ENCODE results near the gene AP5B1. TPM values are rescaled to one million over a fixed set of nuclear protein-coding genes. Genes with fewer than 3 reads are reported as not detected.

Gene AP5B1
- total and polyA plus RNA-seq, 8 donors, result 2.9 to 39.0 (median 3.8) TPM

DNA sequence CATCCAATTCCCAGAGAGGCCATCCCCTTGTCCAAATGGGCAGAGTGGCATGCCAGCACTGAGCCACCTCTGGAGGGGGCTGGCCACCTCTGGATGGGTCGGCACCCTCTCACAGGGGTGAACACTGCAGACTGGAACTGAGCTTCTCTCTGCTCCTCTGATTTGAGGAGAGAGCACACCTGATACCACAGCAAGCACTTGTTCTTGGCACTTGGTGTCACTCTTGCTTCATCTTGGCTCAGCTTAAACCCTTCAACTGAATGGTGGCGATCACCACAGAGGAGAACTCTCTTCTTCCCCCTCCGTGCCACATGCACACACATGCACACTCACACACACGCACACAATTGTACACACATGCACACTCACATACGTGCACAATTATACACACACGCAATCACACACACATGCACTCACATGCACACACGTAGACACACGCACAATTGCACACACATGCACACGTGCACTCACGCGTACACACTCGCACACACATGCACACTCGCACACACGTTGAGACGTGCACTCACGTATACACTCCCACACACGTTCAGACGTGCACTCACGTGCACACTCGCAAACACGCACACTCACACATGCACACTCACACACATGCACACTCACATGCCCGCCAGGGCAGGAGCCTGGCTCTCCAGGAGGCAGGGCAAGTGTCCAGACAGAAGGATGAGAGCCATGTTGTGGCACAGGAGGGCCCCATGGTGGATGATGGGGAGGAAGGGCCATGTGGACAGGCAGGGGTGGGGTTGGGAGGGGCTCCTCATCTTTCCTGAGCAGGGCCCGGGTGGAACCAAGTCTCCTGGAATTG is 29.5 kb upstream of the AP5B1 start:
- Histone ChIP-seq H3K27me3 (peaks cover 0 to 24% of the 10 kb centered on the region in 2 donors), H3K4me1 (peaks cover 0 to 24% of the 10 kb centered on the region in 2 donors), H3K9me3 (no peaks in the 10 kb centered on the region), H3K4me3 (no peak overlapping the region), H3K27ac (no peak overlapping the region), H3K36me3 (no peaks in the 10 kb centered on the region)
- ATAC-seq (peak; percentile 10), DNase-seq (peak in 1 of 4 donors; percentile 59)
- intact Hi-C loops (cut with DNase I), result no loop called here
- TF ChIP-seq, protein P1, sequence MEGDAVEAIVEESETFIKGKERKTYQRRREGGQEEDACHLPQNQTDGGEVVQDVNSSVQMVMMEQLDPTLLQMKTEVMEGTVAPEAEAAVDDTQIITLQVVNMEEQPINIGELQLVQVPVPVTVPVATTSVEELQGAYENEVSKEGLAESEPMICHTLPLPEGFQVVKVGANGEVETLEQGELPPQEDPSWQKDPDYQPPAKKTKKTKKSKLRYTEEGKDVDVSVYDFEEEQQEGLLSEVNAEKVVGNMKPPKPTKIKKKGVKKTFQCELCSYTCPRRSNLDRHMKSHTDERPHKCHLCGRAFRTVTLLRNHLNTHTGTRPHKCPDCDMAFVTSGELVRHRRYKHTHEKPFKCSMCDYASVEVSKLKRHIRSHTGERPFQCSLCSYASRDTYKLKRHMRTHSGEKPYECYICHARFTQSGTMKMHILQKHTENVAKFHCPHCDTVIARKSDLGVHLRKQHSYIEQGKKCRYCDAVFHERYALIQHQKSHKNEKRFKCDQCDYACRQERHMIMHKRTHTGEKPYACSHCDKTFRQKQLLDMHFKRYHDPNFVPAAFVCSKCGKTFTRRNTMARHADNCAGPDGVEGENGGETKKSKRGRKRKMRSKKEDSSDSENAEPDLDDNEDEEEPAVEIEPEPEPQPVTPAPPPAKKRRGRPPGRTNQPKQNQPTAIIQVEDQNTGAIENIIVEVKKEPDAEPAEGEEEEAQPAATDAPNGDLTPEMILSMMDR (IDR thresholded peaks at IDR 0.05), result no peak

DNA sequence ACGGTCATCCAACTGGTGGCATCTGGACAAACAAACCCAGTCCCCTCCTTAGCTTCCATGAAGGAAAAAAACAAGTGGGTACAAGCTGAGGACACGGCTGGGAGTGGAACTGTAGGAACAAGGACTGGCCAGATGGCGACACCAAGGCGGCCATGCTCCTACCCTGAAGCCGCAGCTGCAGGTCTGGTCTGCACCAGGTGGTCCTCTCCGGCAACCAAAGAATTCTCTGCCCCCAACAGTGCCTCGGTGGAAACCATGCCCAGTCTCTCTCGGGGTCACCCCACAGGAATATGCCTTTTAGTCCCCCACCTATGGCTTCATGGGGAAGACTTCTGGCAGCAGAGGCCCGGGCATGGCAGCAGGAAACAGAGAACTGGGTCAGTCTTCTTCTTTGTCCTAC is 28.7 kb upstream of the AP5B1 start:
- peaks cover 0 to 31% of the 10 kb centered on the region in 2 donors for H3K27me3 ChIP-seq
- no peaks in the 10 kb centered on the region for H3K9me3 ChIP-seq
- no peak overlapping the region for H3K27ac ChIP-seq
- H3K36me3 ChIP-seq, result no peaks in the 10 kb centered on the region
- DNase-seq (peak in 1 of 4 donors; percentile 54), ATAC-seq (no peak)
- intact Hi-C loops (cut with DNase I), result no loop called here
- H3K4me1 ChIP-seq, result peaks cover 0 to 23% of the 10 kb centered on the region in 2 donors
- no peak overlapping the region for H3K4me3 ChIP-seq
- TF ChIP-seq, protein P1 (IDR thresholded peaks at IDR 0.05), result no peak

DNA sequence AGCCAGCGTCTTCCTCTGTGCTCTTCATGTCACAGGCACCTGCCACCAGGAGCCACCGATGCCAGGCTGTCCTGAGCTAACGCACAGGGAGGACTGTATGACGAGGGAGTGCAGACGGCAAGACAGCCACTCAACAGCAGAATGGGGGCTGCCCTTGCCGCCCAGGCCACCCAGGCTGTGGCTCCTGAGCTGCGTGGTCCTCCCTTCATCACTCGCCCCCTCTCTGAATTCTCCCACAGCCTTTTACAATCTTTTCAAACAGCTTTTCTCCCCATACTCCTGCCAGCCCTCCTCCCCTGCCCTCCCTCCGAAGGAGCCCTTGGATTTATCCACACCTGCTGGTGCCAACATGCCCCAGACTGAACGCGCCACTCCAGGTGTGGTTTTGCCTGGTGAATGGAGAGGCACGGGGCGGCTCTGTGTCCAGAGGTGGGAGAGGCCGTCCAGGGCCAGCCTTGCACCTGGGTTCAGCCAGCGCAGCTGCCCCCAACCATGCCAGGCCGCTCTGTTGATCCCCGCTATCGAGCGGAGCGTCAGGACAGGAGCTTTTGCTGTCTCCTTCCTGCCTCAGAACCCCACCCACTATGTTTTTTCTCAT is 28.1 kb upstream of the AP5B1 start:
- ATAC-seq (no peak), DNase-seq (peak in 1 of 4 donors; percentile 65)
- Histone ChIP-seq H3K27ac (no peak overlapping the region), H3K9me3 (no peaks in the 10 kb centered on the region), H3K4me3 (no peak overlapping the region), H3K27me3 (peaks cover 5 to 38% of the 10 kb centered on the region in 2 donors), H3K36me3 (no peaks in the 10 kb centered on the region), H3K4me1 (peaks cover 0 to 17% of the 10 kb centered on the region in 2 donors)
- TF ChIP-seq, protein P1 (IDR thresholded peaks at IDR 0.05), result no peak
- intact Hi-C loops (cut with DNase I), result no loop called here

DNA sequence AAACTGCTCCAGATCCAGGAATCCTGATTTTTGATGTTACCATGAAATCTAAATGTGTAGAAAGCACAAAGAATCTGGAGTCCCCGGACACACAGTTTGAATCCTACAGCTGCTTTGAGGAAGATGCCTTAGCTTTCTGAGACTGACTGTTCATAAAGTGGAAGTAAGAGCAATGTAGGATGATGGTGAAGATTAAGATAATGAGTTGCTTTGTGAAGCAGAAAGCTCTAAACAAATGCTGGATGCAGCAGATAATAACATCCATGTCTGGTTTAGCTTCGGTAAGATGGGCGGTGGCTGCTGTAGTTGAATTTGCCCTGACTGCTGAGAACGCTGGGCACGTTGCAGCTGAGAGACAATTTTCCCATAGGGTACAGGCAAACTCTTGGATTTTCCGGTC is 26.2 kb upstream of the AP5B1 start:
- Histone ChIP-seq H3K27ac (no peak overlapping the region), H3K9me3 (no peaks in the 10 kb centered on the region), H3K36me3 (no peaks in the 10 kb centered on the region), H3K27me3 (peaks cover 17 to 57% of the 10 kb centered on the region in 2 donors), H3K4me3 (no peak overlapping the region), H3K4me1 (peaks cover 0 to 3% of the 10 kb centered on the region in 2 donors)
- ATAC-seq (no peak), DNase-seq (no peak)
- intact Hi-C loops (cut with DNase I), result no loop called here
- TF ChIP-seq, protein P1 (IDR thresholded peaks at IDR 0.05), result no peak

DNA sequence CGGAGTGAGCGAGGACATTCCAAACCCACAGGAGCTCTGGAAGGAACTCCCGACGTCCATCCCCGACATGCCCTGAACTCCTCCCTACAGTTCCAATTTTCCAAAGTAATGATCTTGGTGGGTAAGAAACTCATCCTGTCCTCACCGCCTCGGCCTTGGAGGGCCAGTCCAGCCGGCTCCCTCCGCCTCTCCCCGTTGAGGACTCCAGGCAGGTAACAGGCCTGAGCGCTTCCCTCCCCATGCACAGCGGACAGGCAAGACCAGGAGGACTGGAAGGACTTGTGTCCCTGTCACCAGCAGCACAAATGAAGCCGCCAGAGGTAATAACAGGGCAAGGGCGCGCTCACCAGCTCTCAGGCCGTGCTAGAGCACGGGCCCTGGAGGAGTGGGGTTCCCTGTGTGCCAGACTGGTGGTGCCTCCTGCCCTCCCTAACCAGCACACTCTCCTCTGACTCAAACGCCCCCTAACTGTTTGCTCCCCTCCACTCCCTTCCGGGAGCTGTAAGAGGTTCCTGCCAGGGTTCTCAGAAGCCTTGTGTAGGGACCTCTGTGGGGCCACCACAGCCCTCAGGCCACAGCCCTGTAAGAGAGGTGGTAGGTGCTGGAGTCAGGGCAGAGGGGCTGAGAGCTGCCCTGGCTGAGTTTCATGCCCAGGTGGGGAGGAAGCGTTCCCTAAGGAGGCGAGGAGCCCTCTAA is 23.2 kb upstream of the AP5B1 start:
- Histone ChIP-seq H3K27me3 (peaks cover 17 to 82% of the 10 kb centered on the region in 2 donors), H3K4me1 (no peaks in the 10 kb centered on the region), H3K4me3 (no peak overlapping the region), H3K9me3 (no peaks in the 10 kb centered on the region), H3K36me3 (no peaks in the 10 kb centered on the region), H3K27ac (no peak overlapping the region)
- TF ChIP-seq, protein P1 (IDR thresholded peaks at IDR 0.05), result no peak
- no peak for ATAC-seq
- intact Hi-C loops (cut with DNase I), result no loop called here
- DNase-seq, result peak in 1 of 4 donors; percentile 57
